Astrocyte (in vitro differentiated cells and primary cell): ENCODE data around the gene LRRC36. TPM values are rescaled to one million over a fixed set of nuclear protein-coding genes. Genes with fewer than 3 reads are reported as not detected.
A peak's percentile ranks its signal among the peaks of the same experiment; 100 is the strongest.

ENCODE experiments used
- DNase-seq: peaks from one replicate; pipeline ENCODE4 v3.0.0-alpha.2; 2010; ENCODE audit warnings: low read depth
- FAIRE-seq: peaks from 2 replicates; lab custom pipeline; 2011; peaks lifted over from hg19 to GRCh38; lab: Jason Lieb, UNC
- H2AFZ ChIP-seq: 2 replicates; pipeline ENCODE4 v1.6.0; 2012; ENCODE audit warnings: low read depth, low read length, inconsistent platforms
- H3K27ac ChIP-seq: 2 replicates; pipeline ENCODE4 v1.5.1; 2011; ENCODE audit warnings: low read depth, low read length, inconsistent platforms
- H3K27me3 ChIP-seq: 2 replicates; pipeline ENCODE4 v1.6.0; 2011; ENCODE audit warnings: low read length, inconsistent platforms; ENCODE audit not compliant: insufficient read depth
- H3K36me3 ChIP-seq: 2 replicates; pipeline ENCODE4 v1.5.1; 2011; ENCODE audit warnings: low read length, inconsistent platforms; ENCODE audit not compliant: insufficient read depth
- H3K4me1 ChIP-seq: 2 replicates; pipeline ENCODE4 v1.5.1; 2011; ENCODE audit warnings: low read length, inconsistent platforms; ENCODE audit not compliant: insufficient read depth
- H3K4me2 ChIP-seq: 2 replicates; pipeline ENCODE4 v1.6.0; 2012; ENCODE audit warnings: low read length, inconsistent platforms
- H3K4me3 ChIP-seq: 2 replicates; pipeline ENCODE4 v1.5.1; 2011; ENCODE audit warnings: low read depth, mild to moderate bottlenecking, low read length, inconsistent platforms; ENCODE audit not compliant: insufficient read depth
- H3K79me2 ChIP-seq: 2 replicates; pipeline ENCODE4 v1.6.0; 2012; ENCODE audit warnings: mild to moderate bottlenecking, low read length, inconsistent platforms; ENCODE audit not compliant: insufficient read depth
- H3K9ac ChIP-seq: 2 replicates; pipeline ENCODE4 v1.6.0; 2012; ENCODE audit warnings: mild to moderate bottlenecking, low read length, inconsistent platforms
- H3K9me3 ChIP-seq: 2 replicates; pipeline ENCODE4 v1.5.1; 2012; ENCODE audit warnings: low read depth, mild to moderate bottlenecking, low read length, inconsistent platforms; ENCODE audit not compliant: insufficient read depth
- H4K20me1 ChIP-seq: 2 replicates; pipeline ENCODE4 v1.6.0; 2012; ENCODE audit warnings: low read length, inconsistent platforms; ENCODE audit not compliant: insufficient read depth
- H3K27ac Mint-ChIP-seq: one replicate; pipeline ENCODE4 v1.8.0; 2021; ENCODE audit warnings: mild to moderate bottlenecking, mixed read lengths; ENCODE audit not compliant: unreplicated experiment
- H3K27me3 Mint-ChIP-seq: one replicate; pipeline ENCODE4 v1.8.0; 2021; ENCODE audit warnings: low read depth, mixed read lengths; ENCODE audit not compliant: unreplicated experiment
- H3K36me3 Mint-ChIP-seq: one replicate; pipeline ENCODE4 v1.8.0; 2021; ENCODE audit warnings: low read depth, mixed read lengths; ENCODE audit not compliant: unreplicated experiment
- H3K4me1 Mint-ChIP-seq: one replicate; pipeline ENCODE4 v1.8.0; 2021; ENCODE audit warnings: low read depth, mixed read lengths; ENCODE audit not compliant: unreplicated experiment
- H3K4me3 Mint-ChIP-seq: one replicate; pipeline ENCODE4 v1.8.0; 2021; ENCODE audit warnings: mild to moderate bottlenecking, moderate library complexity, mixed read lengths; ENCODE audit not compliant: unreplicated experiment
- H3K9me3 Mint-ChIP-seq: one replicate; pipeline ENCODE4 v1.8.0; 2021; ENCODE audit warnings: mild to moderate bottlenecking, mixed read lengths; ENCODE audit not compliant: unreplicated experiment
- EZH2 ChIP-seq: IDR thresholded peaks from 2 replicates; pipeline ENCODE4 v1.6.1; 2012; ENCODE audit warnings: mild to moderate bottlenecking, low read length, inconsistent platforms; ENCODE audit not compliant: insufficient read depth
- total RNA-seq: library from RNA; stranded (reverse); gene quantifications from 2 replicates; pipeline ENCODE4 v1.2.1, GENCODE V29; 2021
- TF ChIP-seq, protein P1 (sequence below): IDR thresholded peaks from 2 replicates; pipeline ENCODE4 v1.5.1; 2011; ENCODE audit warnings: low read depth, mild to moderate bottlenecking, inconsistent platforms, low read length, moderate library complexity; ENCODE audit not compliant: insufficient read depth

LRRC36 gene
- total RNA-seq, 1 donor from 2014 or later, result not detected

DNA sequence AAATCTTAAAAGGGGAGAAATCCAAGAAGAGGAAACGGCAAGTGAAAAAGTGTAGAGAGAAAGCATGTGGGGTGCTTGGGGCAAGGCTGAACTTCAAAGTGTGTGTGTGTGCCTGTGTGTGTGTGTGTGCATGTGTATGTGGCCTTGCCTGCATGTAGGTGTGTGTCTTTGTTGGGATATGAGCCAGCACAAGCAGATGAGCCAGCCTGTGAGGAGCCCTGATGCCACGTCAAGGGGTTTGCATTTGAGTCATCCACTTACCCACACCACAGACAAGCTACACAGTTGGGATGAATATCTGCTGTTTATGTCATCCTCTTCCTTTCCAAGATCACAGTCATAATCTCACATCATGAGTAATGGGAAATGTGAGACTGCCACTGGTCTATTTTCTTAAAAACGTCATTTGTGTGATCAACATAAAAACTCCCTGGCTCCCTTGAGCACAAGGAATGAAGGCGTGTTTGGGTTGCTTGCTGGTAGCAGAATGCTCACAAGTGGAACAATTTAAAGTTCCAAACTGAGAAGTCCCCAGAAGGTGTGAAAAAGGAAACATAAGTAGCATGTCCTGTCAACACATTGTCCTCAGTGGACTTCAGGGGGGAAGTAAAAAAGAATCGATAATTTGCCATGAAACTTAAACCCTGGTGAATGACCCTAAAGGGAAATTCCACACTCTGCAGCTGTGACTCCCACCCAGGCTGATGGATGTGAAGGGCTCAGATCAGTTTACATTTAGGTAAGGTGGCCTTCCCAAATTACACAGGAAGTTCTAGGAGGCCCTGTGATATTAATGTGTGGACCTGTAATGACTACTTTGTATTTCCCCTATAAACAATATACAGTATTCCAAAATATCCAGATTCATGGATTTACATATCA, 14.8 kb upstream of the LRRC36 start:
- no peak overlapping the region for H2AFZ ChIP-seq
- H3K4me1 ChIP-seq, result peaks cover 18% of the 10 kb centered on the region
- no peaks in the 10 kb centered on the region for H4K20me1 ChIP-seq
- peak overlapping the region; percentile 87 for H3K27ac Mint-ChIP-seq
- H3K36me3 Mint-ChIP-seq, result peaks cover 2% of the 10 kb centered on the region
- no peak overlapping the region for H3K4me3 Mint-ChIP-seq
- H3K9me3 ChIP-seq, result no peaks in the 10 kb centered on the region
- H3K79me2 ChIP-seq, result no peaks in the 10 kb centered on the region
- peaks cover 18% of the 10 kb centered on the region for H3K27me3 Mint-ChIP-seq
- DNase-seq (peak; percentile 100), FAIRE-seq (peak; percentile 91)
- TF ChIP-seq, protein P1, sequence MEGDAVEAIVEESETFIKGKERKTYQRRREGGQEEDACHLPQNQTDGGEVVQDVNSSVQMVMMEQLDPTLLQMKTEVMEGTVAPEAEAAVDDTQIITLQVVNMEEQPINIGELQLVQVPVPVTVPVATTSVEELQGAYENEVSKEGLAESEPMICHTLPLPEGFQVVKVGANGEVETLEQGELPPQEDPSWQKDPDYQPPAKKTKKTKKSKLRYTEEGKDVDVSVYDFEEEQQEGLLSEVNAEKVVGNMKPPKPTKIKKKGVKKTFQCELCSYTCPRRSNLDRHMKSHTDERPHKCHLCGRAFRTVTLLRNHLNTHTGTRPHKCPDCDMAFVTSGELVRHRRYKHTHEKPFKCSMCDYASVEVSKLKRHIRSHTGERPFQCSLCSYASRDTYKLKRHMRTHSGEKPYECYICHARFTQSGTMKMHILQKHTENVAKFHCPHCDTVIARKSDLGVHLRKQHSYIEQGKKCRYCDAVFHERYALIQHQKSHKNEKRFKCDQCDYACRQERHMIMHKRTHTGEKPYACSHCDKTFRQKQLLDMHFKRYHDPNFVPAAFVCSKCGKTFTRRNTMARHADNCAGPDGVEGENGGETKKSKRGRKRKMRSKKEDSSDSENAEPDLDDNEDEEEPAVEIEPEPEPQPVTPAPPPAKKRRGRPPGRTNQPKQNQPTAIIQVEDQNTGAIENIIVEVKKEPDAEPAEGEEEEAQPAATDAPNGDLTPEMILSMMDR, result no peak
- no peak for TF ChIP-seq EZH2
- peak overlapping the region; percentile 60 for H3K4me2 ChIP-seq
- no peaks in the 10 kb centered on the region for H3K36me3 ChIP-seq
- peak overlapping the region; percentile 88 for H3K27ac ChIP-seq
- no peaks in the 10 kb centered on the region for H3K9me3 Mint-ChIP-seq
- H3K4me1 Mint-ChIP-seq, result peaks cover 16% of the 10 kb centered on the region
- no peaks in the 10 kb centered on the region for H3K27me3 ChIP-seq
- H3K9ac ChIP-seq, result peak overlapping the region; percentile 70
- H3K4me3 ChIP-seq, result no peak overlapping the region

DNA sequence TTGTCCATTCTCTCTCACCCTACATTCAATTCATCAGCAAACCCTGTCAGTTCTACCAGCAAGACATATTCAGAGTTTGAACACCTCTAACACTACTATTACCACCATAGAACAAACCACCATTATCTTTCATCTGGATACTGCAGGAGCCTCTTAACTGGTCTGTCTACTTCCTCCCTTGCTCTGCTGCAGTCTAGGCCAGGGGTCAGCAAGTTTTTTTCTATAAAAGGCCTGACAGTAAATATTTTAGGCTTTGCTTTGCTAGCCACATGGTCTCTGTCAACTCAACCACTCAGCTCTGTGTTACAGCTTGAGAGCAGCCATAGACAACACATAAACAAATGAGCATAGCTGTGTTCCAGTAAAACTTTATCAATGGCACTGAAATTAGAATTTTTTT, 13.9 kb upstream of the LRRC36 start:
- H3K4me2 ChIP-seq, result peak overlapping the region; percentile 60
- Mint-ChIP-seq H3K36me3 (peaks cover 2% of the 10 kb centered on the region), H3K27me3 (peaks cover 18% of the 10 kb centered on the region), H3K4me1 (peaks cover 16% of the 10 kb centered on the region), H3K27ac (peak overlapping the region; percentile 47), H3K9me3 (no peaks in the 10 kb centered on the region), H3K4me3 (no peak overlapping the region)
- FAIRE-seq, result no peak
- H3K36me3 ChIP-seq, result no peaks in the 10 kb centered on the region
- no peaks in the 10 kb centered on the region for H3K79me2 ChIP-seq
- H4K20me1 ChIP-seq, result no peaks in the 10 kb centered on the region
- H3K27me3 ChIP-seq, result no peaks in the 10 kb centered on the region
- H3K9ac ChIP-seq, result peak overlapping the region; percentile 70
- TF ChIP-seq, protein P1, result no peak
- no peak for TF ChIP-seq EZH2
- no peak for DNase-seq
- peak overlapping the region; percentile 6 for H2AFZ ChIP-seq
- H3K9me3 ChIP-seq, result no peaks in the 10 kb centered on the region
- peak overlapping the region; percentile 88 for H3K27ac ChIP-seq
- peaks cover 18% of the 10 kb centered on the region for H3K4me1 ChIP-seq
- H3K4me3 ChIP-seq, result no peak overlapping the region

DNA sequence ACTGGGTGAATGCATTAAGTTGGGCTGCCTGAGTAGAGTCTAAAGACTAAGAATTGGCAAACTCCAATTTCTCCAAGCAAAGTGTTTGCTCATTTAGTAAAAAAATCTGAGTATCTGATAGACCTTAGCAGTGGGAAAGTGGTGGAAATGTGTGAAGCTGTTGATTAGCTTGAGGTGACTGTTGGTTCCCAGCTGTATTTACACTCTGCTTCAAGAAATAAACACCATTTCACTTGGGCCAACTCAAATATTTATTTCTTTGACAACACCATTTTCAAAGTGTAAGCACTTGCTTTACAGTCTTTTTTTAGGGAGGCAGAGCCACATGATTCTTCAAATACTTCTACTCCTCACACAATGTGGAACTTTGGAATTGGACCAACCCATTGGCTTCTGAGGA, 8.8 kb upstream of the LRRC36 start:
- Mint-ChIP-seq H3K9me3 (no peaks in the 10 kb centered on the region), H3K27me3 (peaks cover 32% of the 10 kb centered on the region), H3K27ac (no peak overlapping the region), H3K36me3 (peaks cover 2% of the 10 kb centered on the region), H3K4me1 (peaks cover 2% of the 10 kb centered on the region), H3K4me3 (no peak overlapping the region)
- no peaks in the 10 kb centered on the region for H3K9me3 ChIP-seq
- H3K4me2 ChIP-seq, result no peak overlapping the region
- H3K36me3 ChIP-seq, result no peaks in the 10 kb centered on the region
- H2AFZ ChIP-seq, result no peak overlapping the region
- H3K79me2 ChIP-seq, result no peaks in the 10 kb centered on the region
- DNase-seq (no peak), FAIRE-seq (no peak)
- TF ChIP-seq EZH2, result no peak
- TF ChIP-seq, protein P1, result no peak
- H3K4me1 ChIP-seq, result peaks cover 2% of the 10 kb centered on the region
- peaks cover 11% of the 10 kb centered on the region for H3K27me3 ChIP-seq
- H4K20me1 ChIP-seq, result no peaks in the 10 kb centered on the region
- H3K27ac ChIP-seq, result no peak overlapping the region
- no peak overlapping the region for H3K4me3 ChIP-seq
- H3K9ac ChIP-seq, result no peak overlapping the region
